ENCODE data around the gene KCTD5. TPM values are rescaled to one million over a fixed set of nuclear protein-coding genes. Genes with fewer than 3 reads are reported as not detected.

KCTD5 gene
- polyA plus RNA-seq, 1 donor from 2014 or later = 42.7 TPM

- H3K27ac ChIP-seq (ENCODE audit: low read length) = no peak overlapping the region
- H3K9me3 ChIP-seq (ENCODE audit: low read length) = no peaks in the 10 kb centered on the region
- H3K36me3 ChIP-seq (ENCODE audit: insufficient read depth, low read length) = no peaks in the 10 kb centered on the region
- no peak overlapping the region for H3K4me3 ChIP-seq (ENCODE audit: low read length)
- H4K20me1 ChIP-seq (ENCODE audit: insufficient read depth) = no peaks in the 10 kb centered on the region
- no peaks in the 10 kb centered on the region for H3K27me3 ChIP-seq (ENCODE audit: insufficient read depth, low read depth, low read length)
- H3K9me2 ChIP-seq (ENCODE audit: insufficient read depth, low read length) = no peaks in the 10 kb centered on the region
- H3K79me2 ChIP-seq (replicated peaks; ENCODE audit: insufficient read depth, low read length) = no peaks in the 10 kb centered on the region
- H3K9ac ChIP-seq (ENCODE audit: low read length) = no peak overlapping the region
- no peak overlapping the region for H3K4me2 ChIP-seq (ENCODE audit: low read length)
- H2AFZ ChIP-seq (ENCODE audit: low read depth, low read length) = no peak overlapping the region
- TF ChIP-seq MXI1 (conservative IDR thresholded peaks at IDR 0.05; ENCODE audit: poor library complexity, severe bottlenecking) (no peak), CTCF (IDR thresholded peaks at IDR 0.05; ENCODE audit: poor library complexity, severe bottlenecking) (no peak), SMC3 (conservative IDR thresholded peaks at IDR 0.05; ENCODE audit: poor library complexity) (no peak), EZH2 (IDR thresholded peaks at IDR 0.05; ENCODE audit: borderline replicate concordance, insufficient read depth, low read length, poor library complexity, severe bottlenecking) (no peak)
- no peaks in the 10 kb centered on the region for H3F3A ChIP-seq (ENCODE audit: insufficient read depth, low read length, poor library complexity, severe bottlenecking)
Measured at GRCh38 chr16:2704983-2705275, 22.6 kb downstream of the KCTD5 start.

- TF ChIP-seq CTCF (IDR thresholded peaks at IDR 0.05; ENCODE audit: poor library complexity, severe bottlenecking) (no peak), TAF1 (IDR thresholded peaks at IDR 0.05; ENCODE audit: low read depth) (no peak), EZH2 (IDR thresholded peaks at IDR 0.05; ENCODE audit: borderline replicate concordance, insufficient read depth, low read length, poor library complexity, severe bottlenecking) (no peak), EP300 (conservative IDR thresholded peaks at IDR 0.05; ENCODE audit: poor library complexity, severe bottlenecking) (no peak), POLR2AphosphoS5 (IDR thresholded peaks at IDR 0.05) (no peak), REST (IDR thresholded peaks at IDR 0.05; ENCODE audit: borderline replicate concordance) (no peak)
- H3K27ac ChIP-seq (ENCODE audit: low read length) = no peak overlapping the region
- H3K27me3 ChIP-seq (ENCODE audit: insufficient read depth, low read depth, low read length) = no peaks in the 10 kb centered on the region
- no peaks in the 10 kb centered on the region for H4K20me1 ChIP-seq (ENCODE audit: insufficient read depth)
- no peaks in the 10 kb centered on the region for H3F3A ChIP-seq (ENCODE audit: insufficient read depth, low read length, poor library complexity, severe bottlenecking)
- H3K36me3 ChIP-seq (ENCODE audit: insufficient read depth, low read length) = no peaks in the 10 kb centered on the region
- H3K4me2 ChIP-seq (ENCODE audit: low read length) = no peak overlapping the region
- H2AFZ ChIP-seq (ENCODE audit: low read depth, low read length) = no peak overlapping the region
- H3K4me3 ChIP-seq (ENCODE audit: low read length) = no peak overlapping the region
- H3K79me2 ChIP-seq (replicated peaks; ENCODE audit: insufficient read depth, low read length) = no peaks in the 10 kb centered on the region
- H3K9me3 ChIP-seq (ENCODE audit: low read length) = no peaks in the 10 kb centered on the region
- H3K9ac ChIP-seq (ENCODE audit: low read length) = no peak overlapping the region
- H3K9me2 ChIP-seq (ENCODE audit: insufficient read depth, low read length) = no peaks in the 10 kb centered on the region
Measured at GRCh38 chr16:2705351-2705750, 23.0 kb downstream of the KCTD5 start.

Measured in neural cell (in vitro differentiated cells).